SK-N-SH treated with all-trans-retinoic acid at 6 μM for 48 hours (cell line): ENCODE measurements around the gene BNC2.
A peak's percentile ranks its signal among the peaks of the same experiment; 100 is the strongest.

Experiments used
- ATAC-seq: fragments of 200-7000 bp; cut with Tn5 transposase; 3 replicates; pipeline ENCODE4 v1.9.1; 2020; ENCODE audit warnings: mild to moderate bottlenecking, moderate library complexity
- ARNTL ChIP-seq: fragments of 450-650 bp; formaldehyde crosslinking; IDR thresholded peaks from 2 replicates; pipeline ENCODE4 v1.5.0; 2020; ENCODE audit warnings: low read depth, mild to moderate bottlenecking, moderate library complexity, borderline replicate concordance
- BACH2 ChIP-seq: fragments of 250-450 bp; sonication (Bioruptor Pico); IDR thresholded peaks from 2 replicates; pipeline ENCODE4 v1.9.0; 2021; ENCODE audit warnings: mild to moderate bottlenecking, borderline replicate concordance
- CSDC2 ChIP-seq: fragments of 250-450 bp; sonication (Bioruptor Pico); IDR thresholded peaks from 2 replicates; pipeline ENCODE4 v1.5.0; 2020; ENCODE audit warnings: mild to moderate bottlenecking, moderate library complexity
- ESRRG ChIP-seq: fragments of 250-450 bp; sonication (Bioruptor Pico); IDR thresholded peaks from 2 replicates; pipeline ENCODE4 v1.6.1; 2021; ENCODE audit warnings: mild to moderate bottlenecking
- GLIS3 ChIP-seq: fragments of 250-450 bp; sonication (Bioruptor Pico); IDR thresholded peaks from 2 replicates; pipeline ENCODE4 v1.5.0; 2020; ENCODE audit warnings: mild to moderate bottlenecking, moderate library complexity
- ISL1 ChIP-seq: fragments of 250-450 bp; sonication (Bioruptor Pico); IDR thresholded peaks from 2 replicates; pipeline ENCODE4 v2.1.2; 2022; ENCODE audit warnings: mild to moderate bottlenecking, moderate library complexity
- OSR1 ChIP-seq: fragments of 250-450 bp; sonication (Bioruptor Pico); IDR thresholded peaks from 2 replicates; pipeline ENCODE4 v1.8.0; 2022; ENCODE audit warnings: moderate library complexity, mild to moderate bottlenecking, inconsistent platforms
- PPARA ChIP-seq: fragments of 250-450 bp; sonication (Bioruptor Pico); IDR thresholded peaks from 2 replicates; pipeline ENCODE4 v1.5.0; 2020; ENCODE audit warnings: mild to moderate bottlenecking, borderline replicate concordance
- RARB ChIP-seq: fragments of 250-450 bp; sonication (Bioruptor Pico); IDR thresholded peaks from 2 replicates; pipeline ENCODE4 v1.8.0; 2021; ENCODE audit warnings: mild to moderate bottlenecking, moderate library complexity
- SNAI2 ChIP-seq: fragments of 250-450 bp; sonication (Bioruptor Pico); IDR thresholded peaks from 2 replicates; pipeline ENCODE4 v1.5.0; 2020; ENCODE audit warnings: mild to moderate bottlenecking, moderate library complexity
- TCF4 ChIP-seq: fragments of 250-450 bp; sonication (Bioruptor Pico); IDR thresholded peaks from 2 replicates; pipeline ENCODE4 v1.8.0; 2021; ENCODE audit warnings: mild to moderate bottlenecking, moderate library complexity, borderline replicate concordance
- ZC3H10 ChIP-seq: fragments of 250-450 bp; sonication (Bioruptor Pico); IDR thresholded peaks from 2 replicates; pipeline ENCODE4 v1.5.1; 2021; ENCODE audit warnings: mild to moderate bottlenecking, moderate library complexity
- ZFP3 ChIP-seq: fragments of 250-450 bp; sonication (Bioruptor Pico); IDR thresholded peaks from 2 replicates; pipeline ENCODE4 v1.5.0; 2020; ENCODE audit warnings: mild to moderate bottlenecking, moderate library complexity
- ZFP30 ChIP-seq: fragments of 450-650 bp; formaldehyde crosslinking; IDR thresholded peaks from 2 replicates; pipeline ENCODE4 v1.5.0; 2022; ENCODE audit warnings: mild to moderate bottlenecking, moderate library complexity
- ZNF565 ChIP-seq: fragments of 450-650 bp; formaldehyde crosslinking; conservative IDR thresholded peaks from 2 replicates; pipeline ENCODE4 v1.5.0; 2020; ENCODE audit warnings: low read depth, mild to moderate bottlenecking, moderate library complexity
- ZNF70 ChIP-seq: fragments of 450-650 bp; formaldehyde crosslinking; IDR thresholded peaks from 2 replicates; pipeline ENCODE4 v1.5.0; 2020; ENCODE audit warnings: mild to moderate bottlenecking, moderate library complexity
- ZNF8 ChIP-seq: fragments of 450-650 bp; formaldehyde crosslinking; IDR thresholded peaks from 2 replicates; pipeline ENCODE4 v1.5.0; 2020; ENCODE audit warnings: mild to moderate bottlenecking, moderate library complexity
- TF ChIP-seq, protein P1 (sequence below): fragments of 250-450 bp; sonication (Bioruptor Pico); IDR thresholded peaks from 2 replicates; pipeline ENCODE4 v1.5.1; 2020; ENCODE audit warnings: low read depth, mild to moderate bottlenecking, moderate library complexity
- TF ChIP-seq, protein P2 (sequence below): fragments of 250-450 bp; sonication (Bioruptor Pico); IDR thresholded peaks from 2 replicates; pipeline ENCODE4 v1.8.0; 2021; ENCODE audit warnings: low read depth, mild to moderate bottlenecking, moderate library complexity, borderline replicate concordance
- TF ChIP-seq, protein P3 (sequence below): fragments of 250-450 bp; sonication (Bioruptor Pico); IDR thresholded peaks from 2 replicates; pipeline ENCODE4 v1.5.0; 2020; ENCODE audit warnings: mild to moderate bottlenecking, moderate library complexity
- TF ChIP-seq, protein P4 (sequence below): fragments of 250-450 bp; sonication (Bioruptor Pico); IDR thresholded peaks from 2 replicates; pipeline ENCODE4 v1.5.1; 2021; ENCODE audit warnings: mild to moderate bottlenecking, moderate library complexity
- TF ChIP-seq, protein P5 (sequence below): fragments of 250-450 bp; sonication (Bioruptor Pico); IDR thresholded peaks from 2 replicates; pipeline ENCODE4 v1.8.0; 2020; ENCODE audit warnings: mild to moderate bottlenecking, moderate library complexity, borderline replicate concordance

BNC2 gene

DNA sequence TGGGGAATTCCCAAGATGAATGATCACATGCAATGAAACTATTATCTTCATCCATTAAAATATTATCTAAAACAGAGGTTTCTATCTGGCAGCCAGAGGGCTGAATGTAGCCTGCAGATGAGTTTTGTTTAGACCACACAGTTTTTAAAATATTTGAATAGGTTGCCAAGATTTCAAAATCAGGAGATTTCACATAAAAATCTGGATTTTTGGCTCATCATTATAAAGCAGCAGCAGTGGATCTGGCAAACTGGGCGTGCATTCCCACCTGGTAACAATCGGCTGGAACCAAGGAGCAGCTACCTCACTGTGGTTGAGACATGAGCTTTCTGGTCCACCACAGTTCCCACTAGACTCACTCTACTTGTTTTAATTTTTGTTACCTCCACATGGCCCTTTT is 155.1 kb downstream of the BNC2 start:
- peak; percentile 46; the same call in 1 of the 2 replicates for TF ChIP-seq ISL1
- TF ChIP-seq ZNF565: no peak
- TF ChIP-seq, all 23 proteins: peak for 1
- ATAC-seq: peak; percentile 41; the same call in 2 of the 3 replicates

DNA sequence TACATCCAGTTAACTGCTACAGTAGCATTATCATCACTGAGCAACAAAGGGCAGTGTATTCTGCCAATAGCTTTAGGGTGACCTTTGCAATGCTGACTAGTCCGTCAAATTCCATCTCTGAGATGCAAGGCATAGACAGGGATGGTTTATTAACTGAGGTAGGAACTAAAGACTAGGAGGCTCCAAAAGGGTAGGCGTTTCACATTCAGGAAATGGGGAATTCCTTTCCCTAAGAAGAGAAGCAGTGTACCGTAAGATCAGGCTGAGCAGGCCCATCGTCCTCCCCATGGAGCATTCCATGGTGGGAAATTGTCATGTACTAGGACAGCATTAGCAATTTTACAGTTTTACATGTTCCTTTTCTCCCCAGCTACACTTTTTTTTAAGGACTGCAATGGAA is 157.7 kb downstream of the BNC2 start:
- ATAC-seq: no peak
- TF ChIP-seq, protein P1, sequence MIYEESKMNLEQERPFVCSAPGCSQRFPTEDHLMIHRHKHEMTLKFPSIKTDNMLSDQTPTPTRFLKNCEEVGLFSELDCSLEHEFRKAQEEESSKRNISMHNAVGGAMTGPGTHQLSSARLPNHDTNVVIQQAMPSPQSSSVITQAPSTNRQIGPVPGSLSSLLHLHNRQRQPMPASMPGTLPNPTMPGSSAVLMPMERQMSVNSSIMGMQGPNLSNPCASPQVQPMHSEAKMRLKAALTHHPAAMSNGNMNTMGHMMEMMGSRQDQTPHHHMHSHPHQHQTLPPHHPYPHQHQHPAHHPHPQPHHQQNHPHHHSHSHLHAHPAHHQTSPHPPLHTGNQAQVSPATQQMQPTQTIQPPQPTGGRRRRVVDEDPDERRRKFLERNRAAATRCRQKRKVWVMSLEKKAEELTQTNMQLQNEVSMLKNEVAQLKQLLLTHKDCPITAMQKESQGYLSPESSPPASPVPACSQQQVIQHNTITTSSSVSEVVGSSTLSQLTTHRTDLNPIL (CRISPR knock-in tag): no peak
- TF ChIP-seq ZFP30 (CRISPR knock-in tag) (no peak), OSR1 (no peak), PPARA (no peak)

DNA sequence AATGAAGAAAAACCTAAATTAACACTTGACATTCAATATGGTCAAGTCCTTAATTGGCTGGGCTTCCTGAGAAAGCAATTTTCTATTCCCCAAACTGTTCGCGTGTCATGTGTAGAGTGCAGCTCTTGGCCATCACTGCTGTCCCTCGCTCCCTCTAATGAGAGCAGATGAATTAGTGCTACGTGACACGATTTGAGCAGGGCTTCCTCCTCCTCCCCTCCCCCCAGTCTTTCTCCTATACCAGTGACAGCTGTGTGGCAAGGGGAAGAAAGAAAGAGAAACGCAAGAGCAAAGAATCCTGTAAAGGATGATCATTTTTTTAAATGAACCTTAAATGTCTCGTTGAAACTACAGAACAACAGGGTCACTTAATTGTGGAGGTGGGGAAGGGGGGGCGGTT is 159.6 kb downstream of the BNC2 start:
- ATAC-seq: no peak
- TF ChIP-seq, protein P1 (CRISPR knock-in tag): no peak
- no peak for TF ChIP-seq ZFP30 (CRISPR knock-in tag)
- TF ChIP-seq ISL1: no peak
- TF ChIP-seq GLIS3: no peak
- TF ChIP-seq SNAI2: no peak
- TF ChIP-seq ZC3H10 (CRISPR knock-in tag): no peak
- TF ChIP-seq ESRRG: no peak
- no peak for TF ChIP-seq BACH2 (CRISPR knock-in tag)
- no peak for TF ChIP-seq TCF4 (CRISPR knock-in tag)
- TF ChIP-seq, protein P2, sequence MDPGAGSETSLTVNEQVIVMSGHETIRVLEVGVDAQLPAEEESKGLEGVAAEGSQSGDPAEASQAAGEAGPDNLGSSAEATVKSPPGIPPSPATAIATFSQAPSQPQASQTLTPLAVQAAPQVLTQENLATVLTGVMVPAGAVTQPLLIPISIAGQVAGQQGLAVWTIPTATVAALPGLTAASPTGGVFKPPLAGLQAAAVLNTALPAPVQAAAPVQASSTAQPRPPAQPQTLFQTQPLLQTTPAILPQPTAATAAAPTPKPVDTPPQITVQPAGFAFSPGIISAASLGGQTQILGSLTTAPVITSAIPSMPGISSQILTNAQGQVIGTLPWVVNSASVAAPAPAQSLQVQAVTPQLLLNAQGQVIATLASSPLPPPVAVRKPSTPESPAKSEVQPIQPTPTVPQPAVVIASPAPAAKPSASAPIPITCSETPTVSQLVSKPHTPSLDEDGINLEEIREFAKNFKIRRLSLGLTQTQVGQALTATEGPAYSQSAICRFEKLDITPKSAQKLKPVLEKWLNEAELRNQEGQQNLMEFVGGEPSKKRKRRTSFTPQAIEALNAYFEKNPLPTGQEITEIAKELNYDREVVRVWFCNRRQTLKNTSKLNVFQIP: no peak
- no peak for TF ChIP-seq ARNTL (CRISPR knock-in tag)
- TF ChIP-seq ZNF565: no peak
- TF ChIP-seq ZFP3 (CRISPR knock-in tag): no peak
- TF ChIP-seq, protein P3, sequence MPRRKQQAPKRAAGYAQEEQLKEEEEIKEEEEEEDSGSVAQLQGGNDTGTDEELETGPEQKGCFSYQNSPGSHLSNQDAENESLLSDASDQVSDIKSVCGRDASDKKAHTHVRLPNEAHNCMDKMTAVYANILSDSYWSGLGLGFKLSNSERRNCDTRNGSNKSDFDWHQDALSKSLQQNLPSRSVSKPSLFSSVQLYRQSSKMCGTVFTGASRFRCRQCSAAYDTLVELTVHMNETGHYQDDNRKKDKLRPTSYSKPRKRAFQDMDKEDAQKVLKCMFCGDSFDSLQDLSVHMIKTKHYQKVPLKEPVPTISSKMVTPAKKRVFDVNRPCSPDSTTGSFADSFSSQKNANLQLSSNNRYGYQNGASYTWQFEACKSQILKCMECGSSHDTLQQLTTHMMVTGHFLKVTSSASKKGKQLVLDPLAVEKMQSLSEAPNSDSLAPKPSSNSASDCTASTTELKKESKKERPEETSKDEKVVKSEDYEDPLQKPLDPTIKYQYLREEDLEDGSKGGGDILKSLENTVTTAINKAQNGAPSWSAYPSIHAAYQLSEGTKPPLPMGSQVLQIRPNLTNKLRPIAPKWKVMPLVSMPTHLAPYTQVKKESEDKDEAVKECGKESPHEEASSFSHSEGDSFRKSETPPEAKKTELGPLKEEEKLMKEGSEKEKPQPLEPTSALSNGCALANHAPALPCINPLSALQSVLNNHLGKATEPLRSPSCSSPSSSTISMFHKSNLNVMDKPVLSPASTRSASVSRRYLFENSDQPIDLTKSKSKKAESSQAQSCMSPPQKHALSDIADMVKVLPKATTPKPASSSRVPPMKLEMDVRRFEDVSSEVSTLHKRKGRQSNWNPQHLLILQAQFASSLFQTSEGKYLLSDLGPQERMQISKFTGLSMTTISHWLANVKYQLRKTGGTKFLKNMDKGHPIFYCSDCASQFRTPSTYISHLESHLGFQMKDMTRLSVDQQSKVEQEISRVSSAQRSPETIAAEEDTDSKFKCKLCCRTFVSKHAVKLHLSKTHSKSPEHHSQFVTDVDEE (CRISPR knock-in tag): no peak
- TF ChIP-seq, protein P4, sequence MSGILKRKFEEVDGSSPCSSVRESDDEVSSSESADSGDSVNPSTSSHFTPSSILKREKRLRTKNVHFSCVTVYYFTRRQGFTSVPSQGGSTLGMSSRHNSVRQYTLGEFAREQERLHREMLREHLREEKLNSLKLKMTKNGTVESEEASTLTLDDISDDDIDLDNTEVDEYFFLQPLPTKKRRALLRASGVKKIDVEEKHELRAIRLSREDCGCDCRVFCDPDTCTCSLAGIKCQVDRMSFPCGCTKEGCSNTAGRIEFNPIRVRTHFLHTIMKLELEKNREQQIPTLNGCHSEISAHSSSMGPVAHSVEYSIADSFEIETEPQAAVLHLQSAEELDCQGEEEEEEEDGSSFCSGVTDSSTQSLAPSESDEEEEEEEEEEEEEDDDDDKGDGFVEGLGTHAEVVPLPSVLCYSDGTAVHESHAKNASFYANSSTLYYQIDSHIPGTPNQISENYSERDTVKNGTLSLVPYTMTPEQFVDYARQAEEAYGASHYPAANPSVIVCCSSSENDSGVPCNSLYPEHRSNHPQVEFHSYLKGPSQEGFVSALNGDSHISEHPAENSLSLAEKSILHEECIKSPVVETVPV: no peak
- TF ChIP-seq, protein P5, sequence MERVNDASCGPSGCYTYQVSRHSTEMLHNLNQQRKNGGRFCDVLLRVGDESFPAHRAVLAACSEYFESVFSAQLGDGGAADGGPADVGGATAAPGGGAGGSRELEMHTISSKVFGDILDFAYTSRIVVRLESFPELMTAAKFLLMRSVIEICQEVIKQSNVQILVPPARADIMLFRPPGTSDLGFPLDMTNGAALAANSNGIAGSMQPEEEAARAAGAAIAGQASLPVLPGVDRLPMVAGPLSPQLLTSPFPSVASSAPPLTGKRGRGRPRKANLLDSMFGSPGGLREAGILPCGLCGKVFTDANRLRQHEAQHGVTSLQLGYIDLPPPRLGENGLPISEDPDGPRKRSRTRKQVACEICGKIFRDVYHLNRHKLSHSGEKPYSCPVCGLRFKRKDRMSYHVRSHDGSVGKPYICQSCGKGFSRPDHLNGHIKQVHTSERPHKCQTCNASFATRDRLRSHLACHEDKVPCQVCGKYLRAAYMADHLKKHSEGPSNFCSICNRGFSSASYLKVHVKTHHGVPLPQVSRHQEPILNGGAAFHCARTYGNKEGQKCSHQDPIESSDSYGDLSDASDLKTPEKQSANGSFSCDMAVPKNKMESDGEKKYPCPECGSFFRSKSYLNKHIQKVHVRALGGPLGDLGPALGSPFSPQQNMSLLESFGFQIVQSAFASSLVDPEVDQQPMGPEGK: no peak
- TF ChIP-seq PPARA: no peak
- TF ChIP-seq RARB (CRISPR knock-in tag): no peak
- no peak for TF ChIP-seq ZNF70 (CRISPR knock-in tag)

DNA sequence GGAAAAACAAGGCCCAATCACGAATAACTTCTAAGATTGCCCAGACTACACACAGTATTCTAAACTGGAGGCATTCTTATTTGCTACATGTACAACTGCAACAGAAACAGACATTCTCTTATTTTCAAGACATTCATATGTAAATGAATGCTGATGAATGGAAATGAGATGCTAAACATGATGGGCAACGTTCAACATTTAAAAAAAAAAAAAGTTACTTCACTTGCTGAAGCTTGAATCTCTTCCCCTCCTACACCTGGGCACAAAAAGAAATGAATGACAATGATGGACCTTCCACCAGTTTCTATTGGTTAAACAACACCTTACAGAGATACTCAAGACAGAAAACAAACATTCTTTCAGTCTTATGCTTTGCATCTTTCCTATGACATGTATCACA is 160.5 kb downstream of the BNC2 start:
- no peak for ATAC-seq
- TF ChIP-seq, protein P4: no peak
- no peak for TF ChIP-seq ZNF8 (CRISPR knock-in tag)
- TF ChIP-seq, protein P5: no peak
- no peak for TF ChIP-seq ZFP3 (CRISPR knock-in tag)
- TF ChIP-seq ZC3H10 (CRISPR knock-in tag): no peak
- no peak for TF ChIP-seq CSDC2 (CRISPR knock-in tag)
- no peak for TF ChIP-seq BACH2 (CRISPR knock-in tag)
- TF ChIP-seq, protein P1 (CRISPR knock-in tag): no peak
- no peak for TF ChIP-seq GLIS3
- no peak for TF ChIP-seq RARB (CRISPR knock-in tag)
- TF ChIP-seq ZNF70 (CRISPR knock-in tag): no peak
